Fibroblast of upper back skin (primary cell): Measurements from ENCODE around the gene FAM131C.
"Not testable (repeated sequence)": the region's sequence is repeated elsewhere in the genome, so short reads cannot be mapped to it uniquely, and the experiment has no call there.

Experiments used
- DNase-seq: peaks from one replicate; pipeline ENCODE4 v3.0.0-alpha.2; 2013

FAM131C gene

DNA sequence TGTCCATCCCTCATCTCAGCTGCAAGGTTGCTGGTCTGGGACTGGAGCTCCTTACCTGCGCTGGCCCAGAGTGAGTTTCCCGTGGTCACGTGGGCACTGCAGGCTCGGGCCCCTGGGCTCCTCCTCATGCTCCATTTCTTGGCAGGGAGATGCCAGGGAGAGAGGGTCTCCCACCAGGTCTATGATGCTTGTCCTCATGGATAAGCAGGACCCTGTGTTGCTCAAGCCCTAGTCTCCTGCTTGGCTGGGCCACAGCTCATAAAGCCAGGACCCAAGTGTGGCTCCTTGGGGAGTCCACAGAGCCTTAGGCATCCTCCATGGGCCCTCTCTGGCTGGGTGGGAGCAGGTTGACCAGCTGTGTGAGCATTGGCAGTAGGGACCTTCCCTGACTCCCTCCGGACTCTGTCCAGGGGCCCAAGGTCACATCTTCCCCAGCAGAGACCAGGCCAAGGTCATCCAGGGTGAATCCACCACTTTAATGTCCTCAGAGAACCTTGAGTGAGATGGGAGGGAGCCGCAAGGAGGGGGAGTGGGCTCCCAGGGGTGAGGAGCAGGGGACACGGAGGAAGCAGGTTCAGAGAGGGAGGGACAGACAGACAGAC is 16.0 kb downstream of the FAM131C start:
- not testable (repeated sequence) for DNase-seq

DNA sequence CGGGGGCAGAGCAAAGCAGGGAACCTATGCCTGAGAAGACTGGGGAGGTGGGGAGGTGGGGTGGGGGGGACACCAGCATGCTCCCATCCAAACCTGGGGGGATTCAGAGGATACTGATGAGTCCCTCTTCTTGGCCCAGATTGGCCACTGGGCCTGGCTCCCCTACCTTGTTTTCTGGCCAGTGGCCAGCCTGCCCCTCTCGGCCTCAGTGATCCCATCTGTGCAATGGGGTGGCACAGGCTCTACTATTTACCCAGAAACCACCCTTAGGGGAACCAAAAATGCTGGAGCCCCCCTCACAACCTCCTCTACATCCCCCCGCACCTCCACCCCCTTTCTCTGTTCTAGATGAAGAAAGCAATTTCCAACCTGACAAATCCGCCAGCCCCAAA is 16.9 kb downstream of the FAM131C start:
- not testable (repeated sequence) for DNase-seq

GRCh38 chr1:16055613-16056520 is 17.6 kb downstream of the FAM131C start:
- peak; percentile 66 for DNase-seq

DNA sequence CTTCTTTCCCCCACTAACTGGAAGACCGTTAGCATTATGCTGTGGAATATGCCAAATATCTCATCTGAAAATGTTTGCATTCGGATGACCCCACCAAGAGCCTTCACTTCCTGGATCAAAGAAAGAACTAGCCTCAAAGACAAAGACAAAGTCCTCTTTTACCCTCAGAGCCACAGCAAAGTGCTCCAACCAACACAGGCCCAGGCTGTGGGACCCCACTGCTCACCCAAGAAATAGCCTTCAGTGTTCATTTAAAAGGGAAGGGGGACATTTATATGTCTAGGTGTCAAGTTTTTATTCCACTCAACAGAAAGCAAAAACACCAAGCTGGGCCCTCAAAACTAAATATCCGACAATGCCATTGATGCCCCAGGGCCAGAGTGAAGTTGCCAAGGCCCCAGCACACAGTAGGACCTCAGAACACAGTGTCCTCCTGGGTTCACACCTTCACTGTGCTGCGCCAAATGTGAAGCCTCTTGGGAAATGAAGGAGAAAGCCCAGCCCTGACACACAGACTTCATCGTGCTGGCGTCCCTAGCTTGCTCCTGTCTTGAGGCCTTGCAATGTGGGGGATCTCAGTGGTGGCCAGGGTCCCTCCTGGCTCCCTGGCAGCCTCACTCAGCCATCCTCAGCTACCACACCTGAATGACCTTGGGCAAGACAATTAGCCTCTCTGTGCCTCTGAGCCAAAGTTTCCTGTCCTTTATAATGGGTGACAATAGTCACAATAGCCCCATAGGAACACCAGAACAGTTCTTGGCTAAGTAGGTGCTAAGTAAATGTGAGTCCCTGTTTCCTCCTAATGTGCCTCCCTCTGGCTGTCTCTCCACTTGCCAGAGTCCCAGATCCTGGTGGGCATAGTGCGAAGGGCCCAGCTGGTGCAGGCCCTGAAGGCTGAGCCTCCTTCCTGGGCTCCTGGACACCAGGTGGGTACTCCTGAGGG is 18.6 kb downstream of the FAM131C start:
- no peak for DNase-seq

- no peak for DNase-seq
These were observed 19.5 kb downstream of the FAM131C start for GRCh38 chr1:16053781-16054502.

GRCh38 chr1:16051949-16052348 is 21.5 kb downstream of the FAM131C start:
- DNase-seq = not testable (repeated sequence)

DNA sequence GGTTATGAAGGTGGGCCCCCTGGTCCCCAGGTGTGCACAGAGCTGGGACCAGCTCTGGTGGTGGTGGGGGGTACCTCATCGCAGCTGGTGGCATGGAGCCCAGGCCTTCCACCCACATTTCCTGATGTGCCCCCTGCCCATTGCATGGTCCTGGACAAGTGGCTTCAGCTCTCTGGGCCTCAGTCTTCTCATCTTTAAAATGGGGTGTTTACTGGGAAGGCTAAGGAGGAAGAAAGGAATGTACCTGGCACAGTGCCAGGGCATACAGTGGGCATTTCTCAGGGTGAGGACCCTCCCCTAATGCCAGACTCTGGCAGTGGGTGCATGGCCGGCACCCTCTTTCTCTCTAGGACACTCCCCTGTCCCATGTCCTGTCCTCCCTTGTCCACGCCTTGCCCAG is 22.4 kb downstream of the FAM131C start:
- DNase-seq = no peak

DNA sequence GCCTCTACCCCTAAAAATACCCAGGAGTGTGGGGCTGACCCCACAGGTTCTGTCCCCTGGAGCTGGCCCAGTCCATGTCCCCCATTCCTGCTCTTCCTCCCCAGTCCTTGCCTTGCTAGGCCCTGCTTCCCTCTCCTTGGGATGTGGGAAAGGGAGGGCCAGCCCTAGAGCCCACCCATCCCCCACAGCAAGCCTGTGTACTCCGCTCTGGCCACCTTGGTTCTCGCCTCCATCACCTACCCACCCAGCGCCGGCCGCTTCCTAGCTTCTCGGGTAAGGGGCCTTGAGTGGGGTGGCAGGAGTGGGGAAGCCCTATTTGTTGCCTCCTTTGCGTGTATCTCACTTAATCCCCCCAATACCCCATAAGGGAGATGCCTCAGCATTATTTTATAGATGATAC is 23.1 kb downstream of the FAM131C start:
- DNase-seq = no peak

DNA sequence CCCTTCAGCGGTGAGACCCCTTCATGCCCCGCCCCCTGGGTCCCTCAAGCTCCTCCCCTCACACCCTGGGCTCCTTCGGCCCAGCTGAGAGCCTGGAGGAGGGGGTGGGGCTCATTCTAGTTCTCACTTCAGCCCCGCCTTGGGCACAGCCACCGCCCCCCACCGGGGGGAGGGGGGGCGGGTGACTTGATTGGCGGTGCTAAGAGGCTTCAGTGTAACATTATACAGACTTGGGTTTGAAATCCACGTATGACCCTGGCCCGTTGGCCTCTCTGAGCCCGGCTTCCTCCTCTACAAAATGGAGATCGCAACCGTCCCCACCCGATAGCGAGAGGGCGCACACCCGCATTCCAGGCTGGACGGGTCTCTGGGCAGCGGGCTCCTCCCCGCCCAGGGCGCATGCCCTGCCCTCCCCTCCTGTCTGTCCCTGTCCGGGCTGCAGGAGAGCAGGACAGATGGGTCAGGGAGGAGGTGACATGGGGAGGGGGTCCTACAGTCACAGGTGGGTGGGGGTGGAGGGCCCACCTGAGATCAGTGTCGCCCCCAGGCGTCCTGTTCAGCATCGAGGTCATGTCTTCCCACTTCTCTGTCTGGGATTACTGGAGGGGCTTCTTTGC is 24.8 kb downstream of the FAM131C start:
- DNase-seq = peak; percentile 55

GRCh38 chr1:16047791-16048475 is 25.5 kb downstream of the FAM131C start:
- DNase-seq = no peak

DNA sequence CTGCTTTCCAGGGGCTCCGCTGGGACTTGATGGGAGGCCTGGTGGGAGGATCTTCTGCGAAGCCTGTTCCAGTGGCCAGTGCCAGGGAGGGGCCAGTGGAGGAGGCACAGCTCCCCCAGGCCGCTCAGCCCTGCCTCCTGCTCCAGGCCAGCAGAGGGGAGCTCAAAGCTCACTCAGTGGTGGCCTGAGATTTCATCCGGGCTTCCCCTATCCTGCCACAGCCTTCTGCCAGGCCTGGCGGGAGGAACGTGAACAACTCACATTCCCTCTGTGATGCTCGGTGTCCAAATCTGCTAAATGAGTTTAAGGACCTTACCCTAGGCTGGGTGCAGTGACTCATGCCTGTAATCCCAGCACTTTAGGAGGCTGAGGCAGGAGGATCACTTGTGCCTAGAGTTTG is 26.6 kb downstream of the FAM131C start:
- DNase-seq = peak; percentile 13

- DNase-seq = no peak
These were observed 29.5 kb downstream of the FAM131C start for GRCh38 chr1:16043950-16044349.

GRCh38 chr1:16043521-16043920 is 29.9 kb downstream of the FAM131C start, which contains the start of gene CLCNKB:
CLCNKB (plus strand) TSS chr1:16043782; CDS start chr1:16044493, 711 bp downstream.
- DNase-seq = no peak

DNA sequence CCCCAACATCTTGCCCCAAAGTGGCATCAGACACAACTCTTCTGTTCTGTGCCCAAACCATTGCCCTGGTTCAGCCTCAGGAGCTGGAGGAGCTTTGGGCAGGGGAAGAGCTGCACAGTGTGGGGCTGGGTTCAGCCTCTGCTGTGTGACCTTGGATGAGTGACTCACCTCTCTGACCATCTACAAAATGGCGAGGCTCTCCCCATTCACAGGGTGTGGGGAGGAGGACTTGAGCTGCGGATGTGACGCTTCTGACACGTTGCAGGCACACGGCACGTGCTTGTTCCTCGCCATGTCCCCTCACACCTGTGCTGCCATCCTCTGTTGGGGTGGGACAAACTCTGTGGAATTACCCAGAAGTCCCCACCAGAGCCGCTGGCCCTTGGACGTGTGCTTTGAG is 30.8 kb downstream of the FAM131C start:
- DNase-seq = not testable (repeated sequence)

DNA sequence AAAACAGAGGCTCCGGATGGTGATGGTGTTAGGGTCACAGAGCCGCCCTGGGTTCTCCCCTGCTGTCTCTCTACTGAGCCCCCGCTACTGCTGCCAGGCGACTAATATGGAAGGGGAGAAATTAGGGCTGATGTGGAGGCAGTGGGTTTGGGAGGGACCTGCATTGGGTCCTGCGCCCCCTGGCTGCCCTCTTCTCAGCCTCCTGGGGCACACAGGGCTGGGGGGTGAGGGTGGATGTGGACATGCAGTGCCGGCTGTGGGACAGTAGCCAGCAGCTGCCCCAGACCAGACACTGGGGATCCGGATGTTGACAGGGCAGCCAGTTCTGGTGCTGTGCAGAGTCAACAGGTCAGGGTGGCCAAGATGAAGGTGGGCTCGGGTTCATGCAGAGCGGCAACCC is 31.4 kb downstream of the FAM131C start:
- DNase-seq = no peak

- no peak for DNase-seq
These were observed 32.3 kb downstream of the FAM131C start for GRCh38 chr1:16041200-16041599.

DNA sequence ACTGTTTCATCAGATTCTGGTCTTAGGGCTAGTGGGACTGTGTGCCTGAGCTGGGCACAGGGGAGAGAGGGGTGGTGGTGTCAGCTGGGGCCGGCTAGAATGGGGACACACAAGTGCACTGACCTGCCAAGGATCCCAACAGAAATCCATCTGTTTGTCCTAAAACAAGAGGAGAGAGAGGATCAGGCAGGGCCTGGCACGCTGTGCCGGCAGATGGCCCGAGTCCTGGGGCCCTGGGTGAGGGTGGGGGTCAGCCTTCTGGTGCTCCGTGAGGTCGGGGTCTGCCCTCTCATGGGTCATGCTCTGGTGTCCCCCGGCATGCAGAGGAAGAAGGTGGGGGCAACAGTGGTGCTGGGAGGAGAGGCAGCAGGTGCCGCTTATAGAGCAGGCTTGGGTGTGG is 33.6 kb downstream of the FAM131C start:
- DNase-seq = not testable (repeated sequence)

- DNase-seq = no peak
These were observed 34.9 kb downstream of the FAM131C start for GRCh38 chr1:16038620-16038912.

DNA sequence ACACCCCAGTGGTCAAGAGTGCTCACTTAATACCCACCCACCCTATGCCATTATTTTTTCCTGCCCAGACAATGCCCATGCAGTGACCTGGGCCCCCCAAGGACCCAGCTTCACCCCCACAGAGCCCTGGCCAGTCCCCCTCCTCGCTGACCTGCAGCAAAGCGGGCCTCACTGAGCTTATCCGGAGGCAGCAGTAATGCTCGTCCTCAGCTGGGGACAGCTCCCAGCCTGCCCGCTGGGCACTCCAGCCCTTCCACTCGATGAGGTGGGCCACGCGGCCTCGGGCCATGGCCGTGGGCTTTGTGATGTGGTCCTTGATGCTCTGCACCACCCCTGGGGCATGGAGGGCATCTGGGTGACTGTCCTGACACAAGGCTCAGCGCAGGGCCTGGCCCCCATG is 37.0 kb downstream of the FAM131C start:
- DNase-seq = not testable (repeated sequence)

GRCh38 chr1:16033103-16033632 is 40.3 kb downstream of the FAM131C start:
- DNase-seq = not testable (repeated sequence)
